ENCODE measurements around the gene ZNF662. TPM values are rescaled to one million over a fixed set of nuclear protein-coding genes. Genes with fewer than 3 reads are reported as not detected.
"Not testable (repeated sequence)": the region's sequence is repeated elsewhere in the genome, so short reads cannot be mapped to it uniquely, and the experiment has no call there.

ZNF662 gene
- 3.8 TPM for total RNA-seq

DNA sequence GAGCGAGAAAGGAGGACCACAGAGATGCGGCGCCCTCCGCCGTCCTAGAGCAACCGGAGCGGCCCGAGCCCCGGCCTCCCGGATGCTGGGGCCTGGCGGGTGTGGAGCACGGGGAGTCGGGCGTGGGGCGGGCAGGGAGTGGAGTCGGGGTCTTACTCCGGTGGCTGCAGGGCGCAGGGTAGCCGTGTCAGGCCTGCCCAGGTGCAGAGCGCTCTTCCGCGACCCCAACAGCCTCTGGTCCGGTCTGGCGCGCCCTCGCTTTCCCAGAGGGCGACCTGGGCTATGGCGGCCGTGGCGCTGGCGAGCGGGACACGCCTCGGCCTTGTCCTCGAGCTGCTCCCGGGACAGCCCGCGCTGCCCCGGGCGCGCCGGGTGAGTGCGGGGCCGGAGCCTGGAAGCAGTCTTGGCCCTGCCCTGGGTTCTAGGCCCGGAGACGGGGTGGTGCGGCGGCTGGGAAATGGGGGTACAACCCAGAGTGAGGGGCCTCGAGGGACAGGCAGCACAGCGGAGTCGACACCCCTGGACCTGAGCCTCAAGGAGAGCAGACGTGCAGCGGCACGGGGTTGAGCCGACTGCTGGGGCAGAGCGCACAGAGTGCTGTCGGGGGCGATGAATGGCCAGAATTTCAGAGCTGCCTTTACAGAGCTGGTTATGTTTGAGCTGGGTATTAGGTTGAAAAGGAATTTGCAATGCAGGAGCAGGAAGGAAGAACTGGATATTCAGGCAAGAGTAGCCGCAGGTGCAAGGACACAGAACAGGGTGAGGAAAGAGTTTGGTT is at the start of gene ZNF662:
Gene ZNF662 (plus strand): TSS at position 73 of the 778 bp plus-strand sequence. CDS start 1,973 bp downstream, outside the sequence.
- ATAC-seq: peak; percentile 65

DNA sequence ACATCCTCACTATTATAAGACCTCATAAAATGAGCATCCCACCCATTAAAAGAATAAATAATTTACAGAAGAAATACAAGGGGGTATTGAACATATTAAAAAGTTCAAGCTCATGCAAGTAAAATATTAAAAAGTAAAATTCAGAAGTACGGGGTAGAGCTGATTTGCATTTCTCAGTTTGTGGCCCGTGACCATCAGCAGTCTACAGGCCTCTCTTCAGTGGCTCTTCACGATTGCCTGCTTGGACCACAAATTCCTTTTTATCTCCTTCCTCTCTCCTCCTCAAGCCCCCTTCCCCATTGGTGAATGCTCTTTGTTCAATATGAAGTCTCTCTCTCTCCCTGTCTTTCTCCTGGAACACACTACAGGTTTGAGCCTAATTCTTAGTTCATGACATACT is 49.4 kb upstream of the ZNF662 start:
- no peak for ATAC-seq

DNA sequence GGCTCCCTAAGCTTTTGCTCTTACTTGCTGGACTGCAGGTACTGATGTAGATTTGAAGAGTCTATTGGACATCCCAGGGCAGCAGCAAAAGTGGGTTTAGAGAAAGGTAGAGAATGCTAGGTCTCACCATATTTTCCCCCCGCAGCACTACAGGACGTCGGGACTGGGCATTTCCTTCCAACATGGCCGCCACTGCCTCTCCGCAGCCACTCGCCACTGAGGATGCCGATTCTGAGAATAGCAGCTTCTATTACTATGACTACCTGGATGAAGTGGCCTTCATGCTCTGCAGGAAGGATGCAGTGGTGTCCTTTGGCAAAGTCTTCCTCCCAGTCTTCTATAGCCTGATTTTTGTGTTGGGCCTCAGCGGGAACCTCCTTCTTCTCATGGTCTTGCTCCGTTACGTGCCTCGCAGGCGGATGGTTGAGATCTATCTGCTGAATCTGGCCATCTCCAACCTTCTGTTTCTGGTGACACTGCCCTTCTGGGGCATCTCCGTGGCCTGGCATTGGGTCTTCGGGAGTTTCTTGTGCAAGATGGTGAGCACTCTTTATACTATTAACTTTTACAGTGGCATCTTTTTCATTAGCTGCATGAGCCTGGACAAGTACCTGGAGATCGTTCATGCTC is 41.5 kb upstream of the ZNF662 start:
- no peak for ATAC-seq

DNA sequence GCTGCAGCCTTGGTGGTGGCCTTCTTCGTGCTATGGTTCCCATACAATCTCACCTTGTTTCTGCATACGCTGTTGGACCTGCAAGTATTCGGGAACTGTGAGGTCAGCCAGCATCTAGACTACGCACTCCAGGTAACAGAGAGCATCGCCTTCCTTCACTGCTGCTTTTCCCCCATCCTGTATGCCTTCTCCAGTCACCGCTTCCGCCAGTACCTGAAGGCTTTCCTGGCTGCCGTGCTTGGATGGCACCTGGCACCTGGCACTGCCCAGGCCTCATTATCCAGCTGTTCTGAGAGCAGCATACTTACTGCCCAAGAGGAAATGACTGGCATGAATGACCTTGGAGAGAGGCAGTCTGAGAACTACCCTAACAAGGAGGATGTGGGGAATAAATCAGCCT is 40.7 kb upstream of the ZNF662 start:
- no peak for ATAC-seq

DNA sequence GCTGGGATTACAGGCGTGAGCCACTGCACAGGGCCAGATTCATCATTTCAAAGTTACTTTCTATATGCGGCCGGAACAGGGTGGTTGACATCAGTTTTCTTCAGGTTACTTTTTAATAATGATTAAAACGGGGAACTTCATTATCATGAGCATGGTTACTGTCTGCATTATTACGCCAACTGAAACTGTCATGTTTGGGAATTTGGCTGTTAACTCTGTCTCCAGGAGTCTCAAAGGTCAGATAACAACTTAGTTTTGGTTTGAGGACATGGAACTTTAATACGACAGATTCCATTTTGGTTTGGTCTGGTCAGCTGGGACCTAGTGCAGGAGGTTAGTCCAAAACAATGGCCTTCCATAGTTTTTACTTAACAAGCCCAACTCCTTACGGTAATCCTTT is 38.8 kb upstream of the ZNF662 start:
- ATAC-seq: no peak

DNA sequence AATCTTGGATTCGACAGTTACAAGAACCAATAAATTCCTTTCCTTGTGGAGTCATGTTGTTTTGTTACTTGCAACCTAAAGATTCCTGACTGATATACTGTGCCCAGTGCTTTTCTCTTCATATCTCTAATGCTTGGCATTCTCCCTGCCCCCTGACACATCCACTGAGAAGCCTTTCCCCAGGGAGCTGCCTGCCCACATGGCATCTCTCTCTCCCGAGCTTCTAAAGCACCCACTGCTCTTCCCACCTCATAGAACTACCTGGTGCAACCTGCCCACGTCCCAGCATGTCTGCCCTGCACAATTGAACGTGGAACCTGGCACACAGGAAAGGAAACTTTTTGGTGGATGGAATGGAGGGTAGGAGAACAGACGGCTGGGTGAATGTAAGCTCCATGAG is 37.1 kb upstream of the ZNF662 start:
- ATAC-seq: no peak

- no peak for ATAC-seq
Observed at GRCh38 chr3:42871592-42872196, 34.2 kb upstream of the ZNF662 start.

GRCh38 chr3:42872718-42873117 is 33.2 kb upstream of the ZNF662 start:
- ATAC-seq: no peak

DNA sequence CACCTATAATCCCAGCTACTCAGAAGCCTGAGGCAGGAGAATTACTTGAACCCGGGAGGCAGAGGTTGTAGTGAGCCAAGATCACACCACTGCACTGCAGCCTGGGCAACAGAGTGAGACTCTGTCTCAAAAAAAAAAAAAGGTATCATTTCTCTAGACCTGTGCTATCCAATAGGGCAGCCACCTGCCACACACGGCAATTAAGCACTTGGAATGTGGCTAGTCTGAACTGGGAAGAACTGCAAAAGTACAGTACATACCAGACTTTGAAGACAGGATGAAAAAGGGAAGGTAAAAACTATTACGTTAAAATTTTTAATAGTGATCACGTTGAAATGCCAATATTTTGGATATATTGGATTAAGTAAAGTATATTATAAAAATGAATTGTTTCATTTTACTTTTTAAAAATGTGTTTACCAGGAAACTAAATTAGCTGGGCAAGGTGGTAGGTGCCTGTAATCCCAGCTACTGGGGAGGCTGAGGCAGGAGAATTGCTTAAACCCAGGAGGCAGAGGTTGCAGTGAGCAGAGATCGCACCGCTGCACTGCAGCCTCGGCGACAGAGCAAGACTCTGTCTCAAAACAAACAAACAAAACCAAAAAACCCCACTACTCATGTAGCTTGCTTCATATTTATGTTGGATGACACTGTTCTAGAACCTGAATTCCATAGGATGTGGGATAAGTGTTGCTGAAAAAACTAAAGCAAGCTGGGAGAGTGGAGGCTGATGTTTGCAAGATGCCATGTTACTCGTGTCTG is 32.5 kb upstream of the ZNF662 start:
- no peak for ATAC-seq

DNA sequence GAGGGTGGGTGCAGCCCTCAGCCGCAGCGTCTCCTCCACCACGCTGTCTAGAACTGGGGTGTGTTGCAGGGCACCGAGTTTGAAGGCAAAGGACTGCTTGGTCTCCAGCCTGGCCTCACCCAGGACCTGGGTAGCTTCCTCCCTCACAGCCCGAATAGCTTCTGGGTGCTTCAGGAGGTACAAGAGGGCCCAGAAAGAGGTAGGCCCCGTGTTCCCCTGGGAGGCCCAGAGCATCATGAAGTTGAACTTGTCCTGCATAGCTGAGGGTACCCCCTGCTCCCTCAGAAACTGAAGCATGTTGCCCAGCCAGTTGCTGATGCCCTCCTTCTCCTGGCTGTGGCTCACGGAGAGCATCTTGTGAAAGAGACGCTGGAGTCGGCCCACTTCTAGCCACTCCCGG is 31.2 kb upstream of the ZNF662 start:
- ATAC-seq: no peak

- no peak for ATAC-seq
Observed at GRCh38 chr3:42875325-42876151, 30.4 kb upstream of the ZNF662 start, which contains the start of gene CYP8B1. Gene CYP8B1, minus strand, starts transcription at chr3:42875879. Its CDS starts 63 bp downstream, at chr3:42875816.

DNA sequence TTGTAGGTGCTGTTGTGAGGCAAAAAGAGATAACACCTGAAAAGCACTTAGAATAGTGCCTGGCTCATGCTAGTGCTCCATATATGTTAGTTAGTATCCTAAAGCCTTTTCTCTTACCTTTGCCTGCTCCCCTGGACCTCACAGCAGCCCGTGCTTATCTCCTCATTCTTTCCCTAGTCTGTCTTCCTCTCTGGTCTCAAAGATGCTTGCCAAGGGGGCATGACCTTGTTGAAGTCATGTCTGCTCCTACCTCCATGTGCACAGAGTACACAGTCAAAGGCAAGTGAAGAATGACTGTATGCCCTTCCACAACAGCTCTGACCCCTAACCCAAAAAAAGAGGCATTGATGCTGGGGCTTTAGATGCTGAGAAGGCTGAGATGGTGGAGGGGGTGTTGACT is 29.5 kb upstream of the ZNF662 start:
- no peak for ATAC-seq

DNA sequence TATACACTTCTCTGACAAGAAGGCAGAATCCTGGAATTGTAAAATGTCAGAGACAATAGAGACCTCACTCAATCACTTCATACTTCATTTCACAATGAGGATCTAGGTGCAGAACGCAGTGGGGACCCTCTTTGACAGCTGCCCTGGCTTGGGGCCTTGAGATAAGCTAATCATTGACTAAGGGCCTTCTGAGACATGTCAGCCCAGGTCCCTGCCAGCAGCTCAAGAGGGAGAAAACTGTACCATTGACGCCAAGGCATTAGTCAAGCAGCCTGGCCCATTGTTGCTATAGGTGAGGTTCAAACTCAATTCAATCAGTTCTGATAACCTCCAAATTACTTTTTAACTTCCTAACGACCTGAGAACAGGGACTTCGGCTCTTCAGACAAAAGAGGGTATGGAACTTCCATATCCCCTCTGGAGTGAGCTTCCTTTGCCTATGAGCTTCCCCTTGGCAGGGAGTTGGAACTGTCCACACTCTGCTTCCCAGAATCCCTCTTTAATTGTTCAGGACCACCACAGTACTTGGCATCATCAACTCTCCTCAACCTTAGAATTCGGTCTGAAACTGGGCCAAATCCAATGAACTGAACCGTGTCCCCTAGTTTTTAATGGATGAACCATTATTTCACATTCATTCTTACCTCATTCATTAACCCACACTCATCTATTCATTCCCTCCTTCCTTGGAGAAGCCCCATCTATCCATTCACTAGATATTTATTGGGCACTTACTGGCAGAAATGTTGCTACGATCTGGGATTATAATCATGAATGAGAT is 28.8 kb upstream of the ZNF662 start:
- ATAC-seq: no peak

DNA sequence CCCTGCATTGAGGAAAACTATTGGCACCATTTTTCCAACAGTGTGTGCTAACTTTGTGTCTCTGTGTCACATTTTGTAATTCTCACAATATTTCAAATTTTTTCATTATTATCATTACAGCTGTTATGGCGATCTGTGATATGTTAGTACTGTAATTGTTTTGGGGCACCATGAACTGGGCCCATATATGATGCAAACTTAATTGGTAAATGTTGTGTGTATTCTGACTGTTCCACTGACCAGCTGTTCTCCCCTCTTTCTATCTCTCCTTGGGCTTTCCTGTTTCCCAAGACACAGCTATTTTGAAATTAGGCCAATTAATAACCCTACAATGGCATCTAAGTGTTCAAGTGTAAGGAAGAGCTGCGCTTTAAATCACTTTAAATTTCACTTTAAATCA is 28.1 kb upstream of the ZNF662 start:
- no peak for ATAC-seq

- ATAC-seq: no peak
Observed at GRCh38 chr3:42880183-42880582, 25.8 kb upstream of the ZNF662 start.

- ATAC-seq: peak; percentile 97
Observed at GRCh38 chr3:42880601-42881451, 25.1 kb upstream of the ZNF662 start.

DNA sequence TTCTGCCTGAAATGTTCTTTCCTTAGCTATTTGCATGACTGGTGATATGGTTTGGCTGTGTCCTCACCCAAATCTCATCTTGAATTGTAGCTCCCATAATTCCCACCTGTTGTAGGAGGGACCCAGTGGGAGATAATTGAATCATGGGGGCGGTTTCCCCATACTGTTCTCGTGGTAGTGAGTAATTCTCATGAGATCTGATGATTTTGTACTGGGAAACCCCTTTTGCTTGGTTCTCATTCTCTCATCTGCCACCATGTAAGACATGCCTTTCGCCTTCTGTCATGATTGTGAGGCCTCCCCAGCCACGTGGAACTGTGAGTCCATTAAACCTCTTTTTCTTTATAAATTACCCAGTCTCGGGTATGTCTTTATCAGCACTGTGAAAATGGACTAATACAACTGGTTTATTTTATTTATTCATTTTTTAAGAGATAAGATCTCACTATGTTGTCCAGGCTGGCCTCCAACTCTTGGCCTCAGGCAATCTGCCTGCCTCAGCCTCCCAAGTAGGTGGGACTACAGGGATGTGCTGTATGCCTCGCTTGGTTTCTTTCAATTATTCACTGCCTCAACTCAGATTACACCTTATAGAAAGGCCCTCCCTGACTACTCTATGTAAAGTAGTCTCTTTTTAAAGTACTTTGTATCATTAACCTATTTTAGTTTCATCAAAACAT is 22.6 kb upstream of the ZNF662 start:
- not testable (repeated sequence) for ATAC-seq

- no peak for ATAC-seq
Observed at GRCh38 chr3:42884324-42884723, 21.6 kb upstream of the ZNF662 start.

GRCh38 chr3:42886294-42886822 is 19.6 kb upstream of the ZNF662 start:
- no peak for ATAC-seq

Measured in esophagus mucosa (tissue), 1 donor.